Activated CD8-positive, alpha-beta T cell treated with anti-CD3 and anti-CD28 coated beads for 36 hours (primary cell): ENCODE data around the gene PFKFB2. TPM values are rescaled to one million over a fixed set of nuclear protein-coding genes. Genes with fewer than 3 reads are reported as not detected.

Source experiments
- ATAC-seq: fragments of 200-7000 bp; cut with Tn5 transposase; one replicate; pipeline ENCODE4 v1.10.0; 2021; ENCODE audit warnings: mild to moderate bottlenecking, moderate library complexity
- CTCF ChIA-PET: fragments of 350-600 bp; sonication (Branson Sonifier 250); formaldehyde crosslinking; loops from one replicate; lab custom pipeline; 2021; ENCODE audit warnings: antibody characterized with exemption; lab: Charles Lee
- POLR2A ChIA-PET: fragments of 350-600 bp; sonication (Branson Sonifier 250); formaldehyde crosslinking; loops from one replicate; lab custom pipeline; 2021; ENCODE audit warnings: antibody characterized with exemption; lab: Charles Lee
- DNase-seq: peaks from one replicate; pipeline ENCODE4 v3.0.0-alpha.2; 2020
- H3K27ac Mint-ChIP-seq: one replicate; pipeline ENCODE4 v1.8.0; 2021; ENCODE audit warnings: mild to moderate bottlenecking, mixed read lengths
- H3K27me3 Mint-ChIP-seq: one replicate; pipeline ENCODE4 v1.8.0; 2021; ENCODE audit warnings: mixed read lengths
- H3K36me3 Mint-ChIP-seq: one replicate; pipeline ENCODE4 v1.8.0; 2021; ENCODE audit warnings: low read depth, mixed read lengths
- H3K4me1 Mint-ChIP-seq: one replicate; pipeline ENCODE4 v1.8.0; 2021; ENCODE audit warnings: low read depth, mixed read lengths
- H3K4me3 Mint-ChIP-seq: one replicate; pipeline ENCODE4 v1.8.0; 2021; ENCODE audit warnings: mild to moderate bottlenecking, moderate library complexity, mixed read lengths
- H3K9me3 Mint-ChIP-seq: one replicate; pipeline ENCODE4 v1.8.0; 2021; ENCODE audit warnings: mixed read lengths
- intact Hi-C: fragments of 100-400 bp; cut with micrococcal nuclease; formaldehyde crosslinking; loops from one replicate; pipeline ENCODE4 v1.10.0; 2022
- total RNA-seq, 2 experiments: library from RNA; stranded (reverse); gene quantifications; one replicate each; pipeline ENCODE4 v1.2.3, GENCODE V29; 2021
- TF ChIP-seq, protein P1 (sequence below): fragments of 200-600 bp; IDR thresholded peaks from one replicate; pipeline ENCODE4 v1.8.0; 2022; ENCODE audit warnings: antibody characterized with exemption, mild to moderate bottlenecking

PFKFB2 gene
- total RNA-seq, 2 experiments from 2014 or later, result 3.5 to 4.3 TPM

DNA sequence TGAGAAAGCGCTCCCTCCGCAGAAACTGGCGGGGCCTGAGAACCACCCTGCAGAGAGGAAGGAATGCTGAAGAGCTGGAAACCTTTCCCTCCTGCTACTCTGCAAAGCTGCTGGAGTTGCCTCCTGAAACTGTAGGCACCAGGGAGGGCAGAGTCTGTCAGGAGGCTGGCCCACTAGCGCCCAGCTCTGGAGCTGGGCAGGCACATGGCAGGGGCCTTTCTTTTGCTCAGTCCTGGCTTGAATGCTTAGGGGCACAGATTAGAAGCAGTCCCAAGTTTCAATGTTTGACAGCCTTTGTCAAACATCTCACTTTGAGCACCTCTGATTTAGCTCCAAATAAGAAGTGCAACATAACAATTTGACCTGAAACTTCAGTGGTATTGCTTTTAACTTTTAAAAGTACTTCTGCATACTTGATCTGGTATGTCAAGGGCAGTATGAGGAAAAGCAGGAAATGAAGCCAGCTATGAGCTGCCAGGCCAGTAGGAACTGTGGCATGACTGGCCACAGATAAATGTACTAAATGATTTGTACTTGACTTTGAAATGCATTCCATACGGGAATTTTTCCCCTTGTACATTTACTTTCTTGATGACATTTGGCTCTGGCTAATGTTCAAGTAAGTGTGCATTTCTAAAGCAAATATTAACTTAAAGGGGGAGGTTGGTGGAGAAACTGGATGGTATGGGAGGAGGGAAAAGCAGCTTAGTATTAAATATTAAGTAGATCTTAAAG, 27.8 kb upstream of the PFKFB2 start:
- ChIA-PET CTCF (interaction anchor here (0.8 to 1.9 kb wide), 4 partner anchors 7 to 89 kb away, joined by 3 to 6 read pairs (median 4); no protein-coding TSS in a partner anchor), POLR2A (no interaction called here)
- H3K36me3 Mint-ChIP-seq, result no peaks in the 10 kb centered on the region
- no peak for ATAC-seq
- TF ChIP-seq, protein P1, sequence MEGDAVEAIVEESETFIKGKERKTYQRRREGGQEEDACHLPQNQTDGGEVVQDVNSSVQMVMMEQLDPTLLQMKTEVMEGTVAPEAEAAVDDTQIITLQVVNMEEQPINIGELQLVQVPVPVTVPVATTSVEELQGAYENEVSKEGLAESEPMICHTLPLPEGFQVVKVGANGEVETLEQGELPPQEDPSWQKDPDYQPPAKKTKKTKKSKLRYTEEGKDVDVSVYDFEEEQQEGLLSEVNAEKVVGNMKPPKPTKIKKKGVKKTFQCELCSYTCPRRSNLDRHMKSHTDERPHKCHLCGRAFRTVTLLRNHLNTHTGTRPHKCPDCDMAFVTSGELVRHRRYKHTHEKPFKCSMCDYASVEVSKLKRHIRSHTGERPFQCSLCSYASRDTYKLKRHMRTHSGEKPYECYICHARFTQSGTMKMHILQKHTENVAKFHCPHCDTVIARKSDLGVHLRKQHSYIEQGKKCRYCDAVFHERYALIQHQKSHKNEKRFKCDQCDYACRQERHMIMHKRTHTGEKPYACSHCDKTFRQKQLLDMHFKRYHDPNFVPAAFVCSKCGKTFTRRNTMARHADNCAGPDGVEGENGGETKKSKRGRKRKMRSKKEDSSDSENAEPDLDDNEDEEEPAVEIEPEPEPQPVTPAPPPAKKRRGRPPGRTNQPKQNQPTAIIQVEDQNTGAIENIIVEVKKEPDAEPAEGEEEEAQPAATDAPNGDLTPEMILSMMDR, result no peak
- peaks cover 11% of the 10 kb centered on the region for H3K27me3 Mint-ChIP-seq
- H3K4me3 Mint-ChIP-seq, result no peak overlapping the region
- peaks cover 11% of the 10 kb centered on the region for H3K4me1 Mint-ChIP-seq
- H3K9me3 Mint-ChIP-seq, result no peaks in the 10 kb centered on the region
- intact Hi-C loops, result no loop called here
- no peak overlapping the region for H3K27ac Mint-ChIP-seq
- no peak for DNase-seq

DNA sequence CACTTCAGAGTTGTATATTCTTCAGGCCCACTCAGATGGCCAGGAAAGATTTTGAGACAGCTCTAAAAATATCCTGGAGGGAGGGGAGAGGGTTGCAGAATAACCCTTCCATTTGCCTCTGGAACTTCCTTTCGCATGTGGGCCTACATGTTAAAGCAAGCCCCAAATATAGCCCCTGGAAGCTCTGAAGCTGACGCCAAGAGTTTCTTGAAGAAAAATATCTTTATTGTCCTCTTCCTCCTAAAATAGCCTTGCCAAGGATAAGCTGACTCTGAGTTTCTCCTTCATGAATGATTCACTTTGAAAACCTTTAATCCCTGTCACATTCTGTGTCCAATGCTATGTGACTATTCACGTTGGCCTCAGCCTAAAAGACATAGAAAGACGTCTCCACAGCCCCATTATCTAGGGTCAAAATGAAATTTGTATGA, 27.0 kb upstream of the PFKFB2 start:
- Mint-ChIP-seq H3K27ac (no peak overlapping the region), H3K9me3 (no peaks in the 10 kb centered on the region), H3K4me1 (peaks cover 7% of the 10 kb centered on the region), H3K36me3 (no peaks in the 10 kb centered on the region), H3K4me3 (no peak overlapping the region), H3K27me3 (peaks cover 15% of the 10 kb centered on the region)
- TF ChIP-seq, protein P1, result no peak
- CTCF ChIA-PET, result interaction anchor here (0.8 to 1.9 kb wide), 5 partner anchors 8 to 90 kb away, joined by 3 to 6 read pairs (median 4); no protein-coding TSS in a partner anchor
- POLR2A ChIA-PET, result no interaction called here
- ATAC-seq (no peak), DNase-seq (no peak)
- intact Hi-C loops, result no loop called here

DNA sequence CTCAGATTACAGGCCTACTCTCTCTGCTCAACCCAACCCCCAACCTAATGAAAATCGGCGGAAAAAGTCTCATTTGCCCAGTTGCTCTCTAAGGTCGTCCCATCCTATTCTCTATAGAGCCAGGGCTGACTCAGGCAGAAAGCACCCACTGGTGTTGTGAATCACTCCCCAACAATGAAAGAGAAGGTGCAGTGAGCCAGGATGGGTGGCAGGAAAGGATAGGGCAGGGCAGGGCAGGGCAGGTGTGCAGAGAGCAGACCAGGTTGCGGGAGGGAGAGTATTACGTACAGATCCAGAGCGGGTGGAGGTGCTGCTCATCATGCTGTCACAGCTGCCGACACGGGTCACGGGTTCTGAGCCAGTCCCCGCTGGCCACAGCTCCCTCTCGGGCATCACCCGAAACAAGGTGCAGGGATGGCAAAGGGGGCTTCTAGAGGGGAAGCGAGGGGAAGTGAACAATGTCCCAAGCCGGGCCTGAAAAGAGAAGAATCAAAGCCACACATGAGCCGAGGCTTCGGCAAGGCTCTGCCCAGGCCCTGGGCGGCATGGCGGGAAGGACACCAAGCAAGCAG, 25.8 kb upstream of the PFKFB2 start:
- Mint-ChIP-seq H3K4me3 (no peak overlapping the region), H3K9me3 (no peaks in the 10 kb centered on the region), H3K4me1 (peaks cover 7% of the 10 kb centered on the region), H3K27ac (no peak overlapping the region), H3K36me3 (no peaks in the 10 kb centered on the region), H3K27me3 (peaks cover 27% of the 10 kb centered on the region)
- intact Hi-C loops, result no loop called here
- TF ChIP-seq, protein P1, result no peak
- ChIA-PET CTCF (interaction anchor here (1.1 to 1.7 kb wide), 2 partner anchors 21 to 44 kb away, joined by 3 to 4 read pairs; no protein-coding TSS in a partner anchor), POLR2A (interaction anchor here (0.6 kb wide), 1 partner anchor 404 kb away, joined by 3 read pairs; no protein-coding TSS in a partner anchor)
- DNase-seq, result no peak
- no peak for ATAC-seq

DNA sequence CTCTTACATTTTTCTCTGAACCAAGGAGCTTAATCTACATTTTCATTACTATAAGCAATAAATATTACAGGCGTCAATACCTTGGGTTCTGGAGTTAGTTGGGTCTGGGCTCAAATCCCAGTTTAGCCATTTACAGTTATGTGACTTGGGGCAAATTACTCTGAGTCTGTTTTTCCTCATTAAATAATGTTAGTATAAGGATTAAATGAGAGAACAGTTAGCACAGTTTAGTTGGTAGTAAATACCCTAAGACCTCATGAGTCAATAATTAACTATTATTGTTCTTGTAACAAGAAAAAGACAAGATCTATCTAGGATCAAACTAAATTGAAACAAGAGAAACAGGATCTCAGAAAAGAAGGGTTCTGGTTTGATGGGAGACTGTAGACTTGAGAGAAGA, 25.2 kb upstream of the PFKFB2 start:
- TF ChIP-seq, protein P1, result no peak
- intact Hi-C loops, result no loop called here
- ChIA-PET CTCF (interaction anchor here (1.1 to 1.7 kb wide), 2 partner anchors 20 to 44 kb away, joined by 3 to 4 read pairs; no protein-coding TSS in a partner anchor), POLR2A (interaction anchor here (0.6 kb wide), 1 partner anchor 403 kb away, joined by 3 read pairs; no protein-coding TSS in a partner anchor)
- peaks cover 7% of the 10 kb centered on the region for H3K4me1 Mint-ChIP-seq
- no peak for DNase-seq
- no peak for ATAC-seq
- no peaks in the 10 kb centered on the region for H3K9me3 Mint-ChIP-seq
- H3K36me3 Mint-ChIP-seq, result no peaks in the 10 kb centered on the region
- peaks cover 29% of the 10 kb centered on the region for H3K27me3 Mint-ChIP-seq
- no peak overlapping the region for H3K27ac Mint-ChIP-seq
- no peak overlapping the region for H3K4me3 Mint-ChIP-seq
